DOHH2 (cell line): ENCODE results near the gene GPR160.

ENCODE experiments used
- H3F3A ChIP-seq: fragments of 200-600 bp; sonication (generic), shearing (Covaris generic); 2 replicates; pipeline ENCODE4 v1.6.0; 2016; ENCODE audit warnings: antibody characterized with exemption, mild to moderate bottlenecking; ENCODE audit not compliant: control insufficient read depth, insufficient read depth
- H3K27ac ChIP-seq: fragments of 200-600 bp; sonication (generic); 2 replicates; pipeline ENCODE4 v1.5.1; 2014; ENCODE audit warnings: low read depth, mild to moderate bottlenecking, low read length, moderate library complexity
- H3K27me3 ChIP-seq: fragments of 200-600 bp; sonication (generic); 2 replicates; pipeline ENCODE4 v1.6.1; 2014; ENCODE audit warnings: mild to moderate bottlenecking, low read length, mixed read lengths; ENCODE audit not compliant: control insufficient read depth
- H3K36me3 ChIP-seq: fragments of 200-600 bp; sonication (generic); 2 replicates; pipeline ENCODE4 v1.6.1; 2014; ENCODE audit warnings: mild to moderate bottlenecking, low read length, moderate library complexity, mixed read lengths; ENCODE audit not compliant: control insufficient read depth
- H3K4me1 ChIP-seq: fragments of 200-600 bp; sonication (generic); 2 replicates; pipeline ENCODE4 v1.6.1; 2014; ENCODE audit warnings: mild to moderate bottlenecking, low read length, mixed read lengths; ENCODE audit not compliant: control insufficient read depth
- H3K4me2 ChIP-seq: fragments of 200-600 bp; sonication (generic); 2 replicates; pipeline ENCODE4 v1.6.0; 2014; ENCODE audit warnings: mild to moderate bottlenecking, low read length, moderate library complexity
- H3K4me3 ChIP-seq: fragments of 200-600 bp; sonication (generic); 2 replicates; pipeline ENCODE4 v1.5.1; 2014; ENCODE audit warnings: mild to moderate bottlenecking, low read length, mixed read lengths
- H3K79me2 ChIP-seq: fragments of 200-600 bp; sonication (generic); 2 replicates; pipeline ENCODE4 v1.6.1; 2014; ENCODE audit warnings: mild to moderate bottlenecking, low read length, mixed read lengths; ENCODE audit not compliant: control insufficient read depth
- H3K9me2 ChIP-seq: fragments of 200-600 bp; sonication (generic); replicated peaks from 2 replicates; pipeline ENCODE4 v1.6.1; 2014; ENCODE audit warnings: mild to moderate bottlenecking, low read length, mixed read lengths; ENCODE audit not compliant: control insufficient read depth
- H3K9me3 ChIP-seq: fragments of 200-600 bp; sonication (generic); 2 replicates; pipeline ENCODE4 v1.6.1; 2014; ENCODE audit warnings: antibody characterized with exemption, low read length, mixed read lengths; ENCODE audit not compliant: control insufficient read depth, insufficient read depth
- H4K20me1 ChIP-seq: fragments of 200-600 bp; sonication (generic); 2 replicates; pipeline ENCODE4 v1.6.0; 2014; ENCODE audit warnings: low read depth, mild to moderate bottlenecking, antibody characterized with exemption, low read length, moderate library complexity; ENCODE audit not compliant: control insufficient read depth, insufficient read depth
- CTCF ChIP-seq: fragments of 200-600 bp; sonication (generic); IDR thresholded peaks from one replicate; pipeline ENCODE4 v1.5.1; 2014; ENCODE audit warnings: antibody characterized with exemption, mild to moderate bottlenecking, low read depth, low read length; ENCODE audit not compliant: poor library complexity, severe bottlenecking
- EZH2phosphoT487 ChIP-seq: fragments of 200-600 bp; sonication (generic); IDR thresholded peaks from 2 replicates; pipeline ENCODE4 v1.6.1; 2017; ENCODE audit warnings: borderline replicate concordance, mild to moderate bottlenecking, antibody characterized with exemption, low read length, moderate library complexity, mixed read lengths

Gene GPR160

DNA sequence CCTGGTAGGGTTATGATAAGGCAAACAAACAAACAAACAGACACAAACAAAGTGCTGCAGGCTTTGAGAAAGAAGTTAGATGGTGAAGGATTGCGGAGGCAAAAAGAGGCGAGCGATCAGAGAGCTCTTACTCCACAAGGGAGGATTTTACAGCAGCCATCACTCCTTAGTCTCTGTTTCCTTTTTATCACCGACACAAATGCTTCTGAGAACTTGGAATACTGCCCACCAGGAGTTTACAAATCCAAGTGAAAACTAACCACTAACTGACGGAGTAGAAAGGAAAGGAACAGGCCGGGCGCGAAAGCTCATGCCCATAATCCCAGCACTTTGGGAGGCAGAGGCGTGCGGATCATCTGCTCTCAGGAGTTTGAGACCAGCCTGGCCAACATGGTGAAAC lies 35.6 kb upstream of the GPR160 start:
- Histone ChIP-seq H3K4me2 (peak overlapping the region; percentile 67), H3K9me2 (no peaks in the 10 kb centered on the region), H3K4me1 (peaks cover 42% of the 10 kb centered on the region), H3K79me2 (no peaks in the 10 kb centered on the region), H3K4me3 (peak overlapping the region; percentile 53; the same call in 1 of the 2 replicates), H3K9me3 (no peaks in the 10 kb centered on the region), H3K36me3 (peaks cover 10% of the 10 kb centered on the region), H3K27ac (peak overlapping the region; percentile 54; the same call in 1 of the 2 replicates), H4K20me1 (no peaks in the 10 kb centered on the region), H3K27me3 (no peaks in the 10 kb centered on the region), H3F3A (peaks cover 26% of the 10 kb centered on the region)
- TF ChIP-seq CTCF (no peak), EZH2phosphoT487 (no peak)

GRCh38 chr3:170002879-170003278 lies 34.9 kb upstream of the GPR160 start:
- Histone ChIP-seq H3K4me3 (peak overlapping the region; percentile 53), H3K79me2 (no peaks in the 10 kb centered on the region), H3K4me2 (peak overlapping the region; percentile 67), H3K27me3 (no peaks in the 10 kb centered on the region), H3K36me3 (peaks cover 9% of the 10 kb centered on the region), H3K27ac (peak overlapping the region; percentile 54), H3K4me1 (peaks cover 44% of the 10 kb centered on the region), H3K9me2 (no peaks in the 10 kb centered on the region), H3K9me3 (no peaks in the 10 kb centered on the region), H4K20me1 (no peaks in the 10 kb centered on the region), H3F3A (peaks cover 26% of the 10 kb centered on the region)
- TF ChIP-seq CTCF, result no peak
- no peak for TF ChIP-seq EZH2phosphoT487

DNA sequence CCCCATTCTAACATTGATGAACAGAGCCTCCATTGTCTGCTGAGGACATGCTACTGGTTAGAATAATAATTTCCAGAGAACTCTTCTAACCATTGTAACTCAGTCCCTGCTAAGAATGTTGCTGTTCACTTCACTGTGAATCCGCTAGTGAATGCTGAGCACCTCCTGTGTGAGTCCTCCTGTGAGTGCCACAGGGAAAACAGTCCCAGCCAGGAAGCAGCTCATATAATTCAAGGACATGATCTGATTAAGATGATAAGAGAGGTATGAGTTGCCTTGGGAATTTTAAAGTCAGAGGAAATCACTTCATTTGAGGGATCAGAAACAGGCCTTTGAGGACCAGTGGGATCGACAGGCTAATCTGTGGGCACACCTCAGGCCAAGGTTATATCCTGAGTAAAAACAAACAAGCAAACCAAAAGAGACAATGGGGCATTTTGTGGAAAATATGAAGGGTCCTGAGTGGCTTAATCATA lies 33.9 kb upstream of the GPR160 start:
- peaks cover 44% of the 10 kb centered on the region for H3K4me1 ChIP-seq
- H3F3A ChIP-seq, result peaks cover 17% of the 10 kb centered on the region
- no peaks in the 10 kb centered on the region for H3K9me3 ChIP-seq
- no peak overlapping the region for H3K4me2 ChIP-seq
- no peak overlapping the region for H3K27ac ChIP-seq
- H3K27me3 ChIP-seq, result no peaks in the 10 kb centered on the region
- no peak for TF ChIP-seq CTCF
- TF ChIP-seq EZH2phosphoT487, result no peak
- H3K9me2 ChIP-seq, result no peaks in the 10 kb centered on the region
- H3K36me3 ChIP-seq, result peaks cover 5% of the 10 kb centered on the region
- H3K79me2 ChIP-seq, result no peaks in the 10 kb centered on the region
- H4K20me1 ChIP-seq, result no peaks in the 10 kb centered on the region
- H3K4me3 ChIP-seq, result 0 out of 2 replicates have a peak overlapping the region, but pooled peaks have one; percentile 53
